ENCODE measurements around the gene AKR1C8.

DNA sequence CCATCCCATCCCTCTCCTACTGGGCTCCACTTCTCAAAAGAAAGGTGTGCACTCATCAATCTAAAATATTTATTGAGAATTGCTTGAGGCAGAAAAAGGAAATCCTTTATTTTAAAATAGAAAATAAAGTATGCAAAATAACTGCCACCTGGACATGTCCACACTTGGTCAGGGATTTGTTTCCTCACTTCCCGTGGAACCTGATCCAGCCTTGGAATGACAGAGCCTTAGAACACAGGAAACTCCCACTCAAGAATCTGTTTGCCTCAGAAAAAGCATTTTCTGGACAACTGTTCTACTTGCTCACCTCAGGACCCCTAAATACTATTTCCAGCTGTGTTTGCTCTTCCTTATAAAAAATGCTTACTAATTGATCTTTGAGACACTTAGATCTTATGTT is 29.0 kb downstream of the AKR1C8 start:
- TF ChIP-seq ERF (CRISPR knock-in tag; IDR thresholded peaks at IDR 0.05), result no peak
- no peak for TF ChIP-seq POLR3A (IDR thresholded peaks at IDR 0.05; ENCODE audit: borderline replicate concordance, extremely low read depth, insufficient read depth, insufficient read length)
- no peak for TF ChIP-seq JUN (IDR thresholded peaks at IDR 0.05; ENCODE audit: borderline replicate concordance, low read depth, low read length)
- no peak for TF ChIP-seq JUN (CRISPR knock-in tag; IDR thresholded peaks at IDR 0.05; ENCODE audit: borderline replicate concordance)
- TF ChIP-seq RAD21 (CRISPR knock-in tag; conservative IDR thresholded peaks at IDR 0.05 in 1 of 2, IDR thresholded peaks at IDR 0.05 in 1 of 2), result no peak

Data from K562 (cell line).